HG03520 (cell line): ENCODE measurements around the gene ZXDC.

Experiments
- ATAC-seq: cut with Tn5 transposase; IDR thresholded peaks from one replicate; pipeline ENCODE4 v1.9.1; 2021; ENCODE audit warnings: mild to moderate bottlenecking, moderate library complexity; ENCODE audit not compliant: unreplicated experiment

The ZXDC gene

GRCh38 chr3:126419886-126420786 lies 55.6 kb downstream of the ZXDC start:
- ATAC-seq: no peak

GRCh38 chr3:126419151-126419703 lies 56.5 kb downstream of the ZXDC start:
- no peak for ATAC-seq

GRCh38 chr3:126418661-126419131 lies 57.0 kb downstream of the ZXDC start:
- ATAC-seq: no peak

GRCh38 chr3:126417981-126418530 lies 57.6 kb downstream of the ZXDC start:
- no peak for ATAC-seq

GRCh38 chr3:126417515-126417914 lies 58.2 kb downstream of the ZXDC start:
- ATAC-seq: no peak

GRCh38 chr3:126416943-126417342 lies 58.7 kb downstream of the ZXDC start:
- no peak for ATAC-seq

GRCh38 chr3:126415661-126416591 lies 59.8 kb downstream of the ZXDC start:
- no peak for ATAC-seq

- ATAC-seq: no peak
These were observed 60.6 kb downstream of the ZXDC start for GRCh38 chr3:126414961-126415660.

GRCh38 chr3:126414406-126414805 lies 61.3 kb downstream of the ZXDC start:
- no peak for ATAC-seq

- no peak for ATAC-seq
These were observed 62.0 kb downstream of the ZXDC start for GRCh38 chr3:126413693-126414080.

- ATAC-seq: no peak
These were observed 62.6 kb downstream of the ZXDC start for GRCh38 chr3:126412841-126413692.

- no peak for ATAC-seq
These were observed 67.6 kb downstream of the ZXDC start for GRCh38 chr3:126408099-126408498.

- no peak for ATAC-seq
These were observed 68.2 kb downstream of the ZXDC start for GRCh38 chr3:126407412-126408044.

GRCh38 chr3:126406389-126407296 lies 69.0 kb downstream of the ZXDC start:
- no peak for ATAC-seq

GRCh38 chr3:126402666-126403302 lies 72.9 kb downstream of the ZXDC start:
- no peak for ATAC-seq

GRCh38 chr3:126402178-126402577 lies 73.5 kb downstream of the ZXDC start:
- ATAC-seq: no peak

GRCh38 chr3:126401611-126402160 lies 74.0 kb downstream of the ZXDC start:
- no peak for ATAC-seq
